Heart right ventricle (tissue), 16 donors: ENCODE measurements around the gene PRKCSH. TPM values are rescaled to one million over a fixed set of nuclear protein-coding genes. Genes with fewer than 3 reads are reported as not detected.

Experiments
- ATAC-seq, 8 donors: fragments of 200-7000 bp; cut with Tn5 transposase; one replicate each; pipeline ENCODE4 v1.9.1; 2020; ENCODE audit warnings: mild to moderate bottlenecking in 8 of 8, moderate library complexity in 8 of 8, moderate number of reproducible peaks in 1 of 8
- DNase-seq, 2 donors: peaks; one replicate each; pipeline ENCODE4 v3.0.0-alpha.2; 2020
- H3K27ac ChIP-seq, 10 donors: fragments of 200-600 bp; sonication (generic) in 2 of 10; one replicate each; pipeline versions ENCODE4 v1.5.0 to v1.8.0; 2020 to 2022; ENCODE audit warnings: mild to moderate bottlenecking in 3 of 10
- H3K27me3 ChIP-seq, 7 donors: fragments of 200-600 bp; one replicate each; pipeline ENCODE4 v1.8.0; 2021 to 2022; ENCODE audit warnings: mild to moderate bottlenecking in 2 of 7
- H3K36me3 ChIP-seq, 9 donors: fragments of 200-600 bp; sonication (generic) in 1 of 9; one replicate each; pipeline versions ENCODE4 v1.5.0 to v1.8.0; 2020 to 2022; ENCODE audit warnings: mild to moderate bottlenecking in 2 of 9
- H3K4me1 ChIP-seq, 9 donors: fragments of 200-600 bp; sonication (generic) in 1 of 9; one replicate each; pipeline versions ENCODE4 v1.5.0 to v1.8.0; 2020 to 2022; ENCODE audit warnings: mild to moderate bottlenecking in 4 of 9
- H3K4me3 ChIP-seq, 10 donors: fragments of 200-600 bp; sonication (generic) in 2 of 10; one replicate each; pipeline versions ENCODE4 v1.5.0 to v1.8.0; 2020 to 2022; ENCODE audit warnings: mild to moderate bottlenecking in 7 of 10, moderate library complexity in 2 of 10
- H3K9me3 ChIP-seq, 11 donors: fragments of 200-600 bp in 10 of 11; sonication (generic) in 2 of 11; one replicate each; pipeline versions ENCODE4 v1.5.0 to v1.8.0; 2013 to 2022; ENCODE audit warnings: mild to moderate bottlenecking in 2 of 11, control low read depth in 1 of 11, moderate library complexity in 1 of 11
- CTCF ChIP-seq, 9 donors: fragments of 200-600 bp; sonication (generic) in 2 of 9; IDR thresholded peaks; one replicate each; pipeline versions ENCODE4 v1.5.0 to v1.8.0; 2021 to 2022; ENCODE audit warnings: antibody characterized with exemption in 9 of 9, mild to moderate bottlenecking in 5 of 9, moderate library complexity in 1 of 9
- WGBS, 2 donors: extraction: QIAGEN DNeasy Blood & Tissue Kit; methylation state at CpG; one replicate each; pipeline ENCODE4 v1.1.7; 2013; ENCODE audit warnings: inconsistent platforms in 1 of 2; 5-methylcytosine and 5-hydroxymethylcytosine counted together
- intact Hi-C, 10 donors: fragments of 100-400 bp; cut with DNase I; formaldehyde crosslinking; loops; one replicate each; pipeline versions ENCODE4 v1.11.1 to v1.14.2; 2022
- polyA plus RNA-seq, 2 donors: library from polyadenylated mRNA; stranded (reverse); fragments of 200-250 nt; gene quantifications; one replicate each; pipeline ENCODE4 v1.2.3, GENCODE V29; 2013
- total RNA-seq, 10 donors: library from RNA; stranded (reverse); fragmentation: NEBNext Ultra II Directional in 3 of 10; extraction: Animal tissue kit (Norgen Biotek cat#: 25700) in 3 of 10; gene quantifications; one replicate each; pipeline versions ENCODE4 v1.2.1 to v1.2.4, GENCODE V29; 2021 to 2023
- donor health status: Arrhythmogenic right ventricular cardiomyopathy.
- donor health status: ischemic (EF 13 %, LVEDD 7.1; RV severe dilation, severe dysfunction).
- donor health status: healthy with polysubstance abuse.
- donor health status: DM: no; HTN: yes; CAD: no.
- donor health status: DM: no; HTN: no; CAD: no.
- donor health status: ischemic (EF 25% LVEDD 6.9; RV normal size, moderate dysfunction).
- donor health status: ischemic (EF 25% LVEDD 5.7; RV mildly dilated, moderate dysfunction).
- donor health status: healthy.
- donor health status: DM: yes; HTN: yes; CAD: no.
- donor health status: Ischemic cardiomyopathy.
- donor health status: ischemic (EF 35%, LVEDD 5.7; RV mildly dilated, moderate dysfunction).
- donor health status: nonischemic (EF 11% LVEDD 7.7; RV severe dilation, severe dysfunction).
- donor health status: DM: yes; HTN: yes; CAD: no.
- donor health status: PGD.
- donor health status: ischemic (EF 29% LVEDD 5.4; RV normal size, mild dysfunction).
- donor health status: nonischemic (EF 23%, LVEDD 6.1; RV moderate dilation, normal function).

PRKCSH gene
- total and polyA plus RNA-seq, 12 donors, result 84.3 to 177 (median 116) TPM

GRCh38 chr19:11445141-11445540 is 9.7 kb downstream of the PRKCSH start:
- Histone ChIP-seq H3K27ac (no peak overlapping the region), H3K4me3 (no peak overlapping the region), H3K27me3 (no peaks in the 10 kb centered on the region), H3K36me3 (peaks cover 0 to 100% (median 56%) of the 10 kb centered on the region in 9 donors), H3K9me3 (no peaks in the 10 kb centered on the region), H3K4me1 (peaks cover 0 to 15% (median 0%) of the 10 kb centered on the region in 9 donors)
- DNase-seq, result no peak
- intact Hi-C loops, result loop anchor here in 5 of 10 donors (5.0 to 10.0 kb wide), 3 partner anchors 68 to 153 kb away; partner anchors contain the start of gene TSPAN16 (in 2 of the 5)
- no peak for TF ChIP-seq CTCF (IDR thresholded peaks at IDR 0.05)
- no peak for ATAC-seq
- WGBS, 2 donors, result 90 to 93% methylated on average over 13 of the region's 13 CpGs

GRCh38 chr19:11446271-11446651 is 10.8 kb downstream of the PRKCSH start:
- DNase-seq (no peak), ATAC-seq (peak in 1 of 8 donors; percentile 4)
- H3K4me3 ChIP-seq, result no peak overlapping the region
- H3K36me3 ChIP-seq, result peaks cover 0 to 98% (median 45%) of the 10 kb centered on the region in 9 donors
- no peak for TF ChIP-seq CTCF (IDR thresholded peaks at IDR 0.05)
- intact Hi-C loops, result loop anchor here in 7 of 10 donors (1.0 to 10.0 kb wide), 5 partner anchors 69 to 154 kb away; partner anchors contain the start of gene TSPAN16 (in 2 of the 7)
- no peak overlapping the region for H3K27ac ChIP-seq
- peaks cover 0 to 15% (median 0%) of the 10 kb centered on the region in 9 donors for H3K4me1 ChIP-seq
- no peaks in the 10 kb centered on the region for H3K27me3 ChIP-seq
- no peaks in the 10 kb centered on the region for H3K9me3 ChIP-seq
- 89% methylated on average over 14 of the region's 14 CpGs for WGBS, 2 donors

- Histone ChIP-seq H3K27ac (no peak overlapping the region), H3K4me1 (peaks cover 0 to 20% (median 0%) of the 10 kb centered on the region in 9 donors), H3K36me3 (peaks cover 0 to 93% (median 39%) of the 10 kb centered on the region in 9 donors), H3K4me3 (no peak overlapping the region), H3K9me3 (no peaks in the 10 kb centered on the region), H3K27me3 (no peaks in the 10 kb centered on the region)
- 70 to 71% methylated on average over 23 of the region's 23 CpGs for WGBS, 2 donors
- peak; percentile 72 to 80 (median 76) for ATAC-seq
- peak; percentile 39 to 74 for DNase-seq
- TF ChIP-seq CTCF (IDR thresholded peaks at IDR 0.05), result peak; percentile 59 to 81 (median 74)
- intact Hi-C loops, result loop anchor here in 7 of 10 donors (1.0 to 10.0 kb wide), 5 partner anchors 69 to 154 kb away; partner anchors contain the start of gene TSPAN16 (in 2 of the 7)
Measured at GRCh38 chr19:11446652-11447301, 11.3 kb downstream of the PRKCSH start.

DNA sequence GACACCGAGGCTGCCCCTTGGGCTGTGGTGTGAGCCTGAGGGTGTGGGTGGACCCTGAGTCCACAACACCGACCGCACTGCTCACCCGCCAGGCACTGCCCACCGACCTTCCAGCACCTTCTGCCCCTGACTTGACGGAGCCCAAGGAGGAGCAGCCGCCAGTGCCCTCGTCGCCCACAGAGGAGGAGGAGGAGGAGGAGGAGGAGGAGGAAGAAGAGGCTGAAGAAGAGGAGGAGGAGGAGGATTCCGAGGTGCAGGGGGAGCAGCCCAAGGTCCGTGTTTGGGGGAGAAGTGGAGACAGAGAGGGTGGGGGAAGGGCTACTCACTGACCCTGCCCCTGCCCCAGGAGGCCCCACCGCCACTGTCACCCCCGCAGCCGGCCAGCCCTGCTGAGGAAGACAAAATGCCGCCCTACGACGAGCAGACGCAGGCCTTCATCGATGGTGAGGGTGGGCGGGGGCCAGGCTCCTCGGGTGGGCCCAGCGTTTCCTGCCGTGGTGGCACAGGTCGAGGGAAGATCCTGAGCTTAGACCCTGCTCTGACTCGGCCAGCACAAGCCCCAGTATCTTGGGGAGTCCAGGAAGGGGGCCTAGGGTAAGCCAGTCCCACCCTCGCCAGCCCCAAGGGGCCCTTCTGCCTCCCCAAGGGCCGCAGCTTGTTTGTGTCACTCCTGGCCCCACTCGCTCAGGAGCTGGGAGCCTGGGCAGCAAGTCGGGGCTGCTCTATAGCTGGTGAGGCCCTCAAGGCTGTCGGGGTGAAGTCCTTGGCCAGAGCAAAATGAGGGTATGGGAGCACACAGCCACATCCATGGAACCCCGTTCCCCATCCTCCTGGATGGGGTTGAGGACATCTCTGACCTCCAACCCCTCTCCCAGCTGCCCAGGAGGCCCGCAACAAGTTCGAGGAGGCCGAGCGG is 12.2 kb downstream of the PRKCSH start:
- 90 to 91% methylated on average over 33 to 35 of the region's 35 CpGs for WGBS, 2 donors
- ATAC-seq, result peak in 2 of 8 donors; percentile 5 to 12
- intact Hi-C loops, result loop anchor here in 6 of 10 donors (2.0 to 10.0 kb wide), 4 partner anchors 70 to 155 kb away; partner anchors contain the start of gene TSPAN16 (in 2 of the 6)
- Histone ChIP-seq H3K27me3 (peaks cover 0 to 3% (median 0%) of the 10 kb centered on the region in 7 donors), H3K4me1 (peaks cover 0 to 27% (median 0%) of the 10 kb centered on the region in 9 donors), H3K27ac (no peak overlapping the region), H3K9me3 (no peaks in the 10 kb centered on the region), H3K4me3 (no peak overlapping the region), H3K36me3 (peaks cover 0 to 84% (median 35%) of the 10 kb centered on the region in 9 donors)
- no peak for DNase-seq
- no peak for TF ChIP-seq CTCF (IDR thresholded peaks at IDR 0.05)
